ENCODE results near the gene ZNF664.

DNA sequence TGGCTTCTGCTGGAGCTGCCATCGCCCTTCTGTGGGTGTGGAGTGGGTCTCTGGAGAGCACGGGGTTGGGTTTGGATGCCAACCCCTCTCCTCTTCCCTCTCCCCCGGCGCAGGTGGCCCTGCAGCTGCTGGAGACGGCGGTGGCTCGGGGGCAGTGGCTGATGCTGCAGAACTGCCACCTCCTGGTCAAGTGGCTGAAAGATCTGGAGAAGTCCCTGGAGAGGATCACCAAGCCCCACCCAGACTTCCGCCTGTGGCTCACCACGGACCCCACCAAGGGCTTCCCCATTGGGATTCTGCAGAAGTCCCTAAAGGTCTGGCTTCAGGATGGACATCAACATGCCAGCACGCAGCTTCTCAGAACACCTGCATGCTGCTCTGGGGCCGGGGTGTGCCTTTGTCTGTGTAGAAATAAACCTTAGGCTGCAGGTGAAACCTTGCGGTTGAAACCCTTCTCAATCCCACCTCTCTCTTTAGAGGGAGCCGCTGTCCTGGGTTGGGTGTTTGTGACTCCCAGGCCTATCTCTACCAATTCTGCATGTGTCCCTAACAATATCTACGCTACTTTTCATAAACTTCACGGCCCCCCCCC is 44.6 kb upstream of the ZNF664 start:
- TF ChIP-seq, protein P1, sequence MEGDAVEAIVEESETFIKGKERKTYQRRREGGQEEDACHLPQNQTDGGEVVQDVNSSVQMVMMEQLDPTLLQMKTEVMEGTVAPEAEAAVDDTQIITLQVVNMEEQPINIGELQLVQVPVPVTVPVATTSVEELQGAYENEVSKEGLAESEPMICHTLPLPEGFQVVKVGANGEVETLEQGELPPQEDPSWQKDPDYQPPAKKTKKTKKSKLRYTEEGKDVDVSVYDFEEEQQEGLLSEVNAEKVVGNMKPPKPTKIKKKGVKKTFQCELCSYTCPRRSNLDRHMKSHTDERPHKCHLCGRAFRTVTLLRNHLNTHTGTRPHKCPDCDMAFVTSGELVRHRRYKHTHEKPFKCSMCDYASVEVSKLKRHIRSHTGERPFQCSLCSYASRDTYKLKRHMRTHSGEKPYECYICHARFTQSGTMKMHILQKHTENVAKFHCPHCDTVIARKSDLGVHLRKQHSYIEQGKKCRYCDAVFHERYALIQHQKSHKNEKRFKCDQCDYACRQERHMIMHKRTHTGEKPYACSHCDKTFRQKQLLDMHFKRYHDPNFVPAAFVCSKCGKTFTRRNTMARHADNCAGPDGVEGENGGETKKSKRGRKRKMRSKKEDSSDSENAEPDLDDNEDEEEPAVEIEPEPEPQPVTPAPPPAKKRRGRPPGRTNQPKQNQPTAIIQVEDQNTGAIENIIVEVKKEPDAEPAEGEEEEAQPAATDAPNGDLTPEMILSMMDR (IDR thresholded peaks at IDR 0.05; ENCODE audit: low read depth, low read length, poor library complexity, severe bottlenecking), result no peak
- no peak for TF ChIP-seq EZH2phosphoT487 (IDR thresholded peaks at IDR 0.05; ENCODE audit: borderline replicate concordance, low read length)

All from DOHH2 (cell line).